Measurements from ENCODE around the gene RNU6-1.

DNA sequence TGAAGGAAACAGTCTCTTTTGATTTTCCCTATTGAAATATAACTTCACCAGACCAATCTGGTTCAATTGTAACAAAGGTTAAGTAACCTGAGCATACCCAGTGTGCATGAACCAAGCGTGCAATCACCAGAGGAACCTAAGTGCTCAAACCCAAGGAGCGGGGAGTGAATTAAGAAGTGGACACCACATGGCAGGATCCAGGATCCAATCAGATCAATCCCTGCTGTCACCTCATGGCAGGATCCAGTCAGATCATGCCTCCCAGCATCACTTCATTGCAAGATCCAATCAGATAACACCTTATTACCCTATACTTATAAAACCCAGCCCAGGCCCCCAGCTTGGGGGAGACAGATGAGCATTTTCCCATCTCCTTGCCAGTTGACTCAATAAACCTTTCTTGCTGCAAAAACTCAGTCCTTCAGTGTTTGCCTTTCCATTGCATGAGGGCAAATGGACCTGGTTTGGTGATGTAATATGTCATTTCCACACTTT, 38.9 kb upstream of the RNU6-1 start:
- TF ChIP-seq, protein P1, sequence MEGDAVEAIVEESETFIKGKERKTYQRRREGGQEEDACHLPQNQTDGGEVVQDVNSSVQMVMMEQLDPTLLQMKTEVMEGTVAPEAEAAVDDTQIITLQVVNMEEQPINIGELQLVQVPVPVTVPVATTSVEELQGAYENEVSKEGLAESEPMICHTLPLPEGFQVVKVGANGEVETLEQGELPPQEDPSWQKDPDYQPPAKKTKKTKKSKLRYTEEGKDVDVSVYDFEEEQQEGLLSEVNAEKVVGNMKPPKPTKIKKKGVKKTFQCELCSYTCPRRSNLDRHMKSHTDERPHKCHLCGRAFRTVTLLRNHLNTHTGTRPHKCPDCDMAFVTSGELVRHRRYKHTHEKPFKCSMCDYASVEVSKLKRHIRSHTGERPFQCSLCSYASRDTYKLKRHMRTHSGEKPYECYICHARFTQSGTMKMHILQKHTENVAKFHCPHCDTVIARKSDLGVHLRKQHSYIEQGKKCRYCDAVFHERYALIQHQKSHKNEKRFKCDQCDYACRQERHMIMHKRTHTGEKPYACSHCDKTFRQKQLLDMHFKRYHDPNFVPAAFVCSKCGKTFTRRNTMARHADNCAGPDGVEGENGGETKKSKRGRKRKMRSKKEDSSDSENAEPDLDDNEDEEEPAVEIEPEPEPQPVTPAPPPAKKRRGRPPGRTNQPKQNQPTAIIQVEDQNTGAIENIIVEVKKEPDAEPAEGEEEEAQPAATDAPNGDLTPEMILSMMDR (IDR thresholded peaks at IDR 0.05): no peak
- no peak for TF ChIP-seq POLR2A (IDR thresholded peaks at IDR 0.05)
